RWPE2 (cell line): ENCODE measurements around the gene PDE4C.
"Not testable (repeated sequence)": the region's sequence is repeated elsewhere in the genome, so short reads cannot be mapped to it uniquely, and the experiment has no call there.

Experiments
- ATAC-seq: fragments of 200-7000 bp; cut with Tn5 transposase; 3 replicates; pipeline ENCODE4 v1.9.1; 2021; ENCODE audit warnings: low read depth
- DNase-seq: peaks from one replicate; pipeline ENCODE4 v3.0.0-alpha.2; 2020; ENCODE audit warnings: low spot score
- H3K27ac ChIP-seq: fragments of 450-650 bp; 2 replicates; pipeline ENCODE4 v1.5.1; 2017; ENCODE audit warnings: mild to moderate bottlenecking; ENCODE audit not compliant: poor library complexity, severe bottlenecking
- H3K27me3 ChIP-seq: fragments of 250-450 bp; sonication (Bioruptor Pico); 2 replicates; pipeline ENCODE4 v1.5.1; 2021; ENCODE audit warnings: mild to moderate bottlenecking, moderate library complexity; ENCODE audit not compliant: insufficient read depth, poor library complexity, severe bottlenecking
- H3K36me3 ChIP-seq: fragments of 250-450 bp; sonication (Bioruptor Pico); 2 replicates; pipeline ENCODE4 v1.5.1; 2020; ENCODE audit warnings: low read depth, mild to moderate bottlenecking, moderate library complexity
- H3K4me1 ChIP-seq: fragments of 250-450 bp; sonication (Bioruptor Pico); 2 replicates; pipeline ENCODE4 v1.5.1; 2021; ENCODE audit warnings: mild to moderate bottlenecking, moderate library complexity; ENCODE audit not compliant: insufficient read depth, poor library complexity, severe bottlenecking
- H3K4me3 ChIP-seq: fragments of 250-450 bp; sonication (Bioruptor Pico); 2 replicates; pipeline ENCODE4 v1.5.1; 2021; ENCODE audit warnings: mild to moderate bottlenecking, moderate library complexity; ENCODE audit not compliant: severe bottlenecking
- H3K9me3 ChIP-seq: fragments of 250-450 bp; sonication (Bioruptor Pico); 2 replicates; pipeline ENCODE4 v1.5.1; 2021; ENCODE audit warnings: mild to moderate bottlenecking, moderate library complexity; ENCODE audit not compliant: severe bottlenecking
- TF ChIP-seq, protein P1 (sequence below): fragments of 450-650 bp; IDR thresholded peaks from one replicate; pipeline ENCODE4 v1.5.1; 2017; ENCODE audit warnings: mild to moderate bottlenecking, moderate library complexity; ENCODE audit not compliant: poor library complexity, severe bottlenecking

PDE4C gene

DNA sequence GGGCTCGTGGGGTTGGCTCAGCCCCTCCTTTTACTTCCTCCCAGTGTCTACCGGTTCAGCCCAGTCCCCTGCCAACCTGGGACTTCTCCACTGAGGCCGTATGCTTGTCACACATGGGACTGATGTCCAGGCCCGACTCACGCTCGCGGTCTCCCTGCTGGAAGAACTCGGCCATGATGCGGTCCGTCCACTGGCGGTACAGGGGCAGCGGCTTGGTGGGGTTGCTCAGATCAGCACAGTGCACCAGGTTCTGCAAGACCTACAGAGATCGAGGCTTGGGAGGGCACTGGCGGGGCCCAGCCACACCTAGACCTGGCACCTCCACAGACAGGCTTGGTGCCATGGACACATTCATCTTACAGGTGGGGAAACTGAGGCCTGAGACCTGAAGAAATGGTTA is 14.6 kb downstream of the PDE4C start:
- no peaks in the 10 kb centered on the region for H3K9me3 ChIP-seq
- H3K4me3 ChIP-seq, result no peak overlapping the region
- ATAC-seq, result no peak
- DNase-seq, result no peak
- peaks cover 3% of the 10 kb centered on the region for H3K4me1 ChIP-seq
- no peaks in the 10 kb centered on the region for H3K36me3 ChIP-seq
- H3K27me3 ChIP-seq, result no peaks in the 10 kb centered on the region
- no peak overlapping the region for H3K27ac ChIP-seq
- TF ChIP-seq, protein P1, sequence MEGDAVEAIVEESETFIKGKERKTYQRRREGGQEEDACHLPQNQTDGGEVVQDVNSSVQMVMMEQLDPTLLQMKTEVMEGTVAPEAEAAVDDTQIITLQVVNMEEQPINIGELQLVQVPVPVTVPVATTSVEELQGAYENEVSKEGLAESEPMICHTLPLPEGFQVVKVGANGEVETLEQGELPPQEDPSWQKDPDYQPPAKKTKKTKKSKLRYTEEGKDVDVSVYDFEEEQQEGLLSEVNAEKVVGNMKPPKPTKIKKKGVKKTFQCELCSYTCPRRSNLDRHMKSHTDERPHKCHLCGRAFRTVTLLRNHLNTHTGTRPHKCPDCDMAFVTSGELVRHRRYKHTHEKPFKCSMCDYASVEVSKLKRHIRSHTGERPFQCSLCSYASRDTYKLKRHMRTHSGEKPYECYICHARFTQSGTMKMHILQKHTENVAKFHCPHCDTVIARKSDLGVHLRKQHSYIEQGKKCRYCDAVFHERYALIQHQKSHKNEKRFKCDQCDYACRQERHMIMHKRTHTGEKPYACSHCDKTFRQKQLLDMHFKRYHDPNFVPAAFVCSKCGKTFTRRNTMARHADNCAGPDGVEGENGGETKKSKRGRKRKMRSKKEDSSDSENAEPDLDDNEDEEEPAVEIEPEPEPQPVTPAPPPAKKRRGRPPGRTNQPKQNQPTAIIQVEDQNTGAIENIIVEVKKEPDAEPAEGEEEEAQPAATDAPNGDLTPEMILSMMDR, result no peak

DNA sequence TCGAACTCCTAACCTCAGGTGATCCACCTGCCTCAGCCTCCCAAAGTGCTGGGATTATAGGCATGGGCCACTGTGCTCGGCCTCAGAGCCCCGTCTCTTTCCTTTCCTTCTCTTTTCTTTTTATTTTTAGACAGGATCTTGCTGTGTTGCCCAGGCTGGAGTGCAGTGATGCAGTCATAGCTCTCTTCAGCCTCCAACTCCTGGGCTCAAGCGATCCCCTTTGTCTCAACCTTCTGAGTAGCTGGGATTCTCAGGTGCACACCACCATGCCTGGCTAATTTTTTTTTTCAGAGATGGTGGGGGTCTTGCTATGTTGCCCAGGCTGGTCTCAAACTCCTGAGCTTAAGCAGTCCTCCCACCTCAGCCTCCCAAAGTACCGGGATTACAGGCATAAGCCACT is 16.3 kb downstream of the PDE4C start:
- not testable (repeated sequence) for H3K4me1 ChIP-seq, ATAC-seq, H3K4me3 ChIP-seq, H3K9me3 ChIP-seq, H3K36me3 ChIP-seq, DNase-seq, H3K27ac ChIP-seq, H3K27me3 ChIP-seq

DNA sequence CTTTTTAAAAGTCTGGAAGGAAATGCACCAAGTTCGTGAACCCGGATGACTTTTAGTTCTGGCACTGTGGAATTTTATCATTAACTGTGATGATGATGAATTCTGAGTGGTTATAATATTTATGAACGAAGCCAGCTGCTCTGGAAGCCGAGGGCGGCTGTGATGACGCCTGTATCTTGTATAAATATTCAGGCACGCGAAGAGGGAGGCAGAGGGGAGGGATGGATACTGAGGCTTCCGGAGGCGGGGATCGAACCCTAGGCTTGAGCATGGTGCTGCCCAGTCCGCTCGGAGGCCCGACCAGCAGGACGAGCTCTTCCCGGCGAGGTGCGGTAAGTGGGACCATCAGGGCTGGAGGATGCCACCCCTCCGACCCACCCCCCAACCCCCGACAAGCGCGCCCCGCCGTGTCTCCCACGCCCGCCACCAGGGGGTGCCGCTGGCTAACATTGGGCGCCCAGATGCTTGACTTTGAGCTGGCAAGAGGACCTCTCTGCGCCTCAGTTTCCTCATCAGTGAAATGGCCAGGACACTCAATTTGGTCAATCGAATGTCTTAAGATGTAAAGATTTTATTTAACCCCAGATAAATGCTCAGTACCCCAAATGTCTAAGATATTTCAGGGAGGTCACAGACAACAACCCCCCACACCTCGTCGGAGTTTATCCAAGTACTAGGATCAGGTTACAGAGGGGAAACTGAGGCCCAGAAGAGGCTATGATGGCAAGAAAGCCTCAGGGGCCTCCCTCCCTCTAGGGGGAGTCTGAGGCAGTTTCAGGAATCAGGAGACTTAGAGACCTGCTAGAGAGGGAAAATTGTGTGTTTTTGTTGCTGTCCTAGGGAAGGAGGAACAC is 17.9 kb downstream of the PDE4C start:
- H3K36me3 ChIP-seq, result no peaks in the 10 kb centered on the region
- no peaks in the 10 kb centered on the region for H3K9me3 ChIP-seq
- no peaks in the 10 kb centered on the region for H3K4me1 ChIP-seq
- TF ChIP-seq, protein P1, result peak; percentile 82
- no peaks in the 10 kb centered on the region for H3K27me3 ChIP-seq
- no peak for DNase-seq
- no peak overlapping the region for H3K4me3 ChIP-seq
- ATAC-seq, result no peak
- H3K27ac ChIP-seq, result no peak overlapping the region

DNA sequence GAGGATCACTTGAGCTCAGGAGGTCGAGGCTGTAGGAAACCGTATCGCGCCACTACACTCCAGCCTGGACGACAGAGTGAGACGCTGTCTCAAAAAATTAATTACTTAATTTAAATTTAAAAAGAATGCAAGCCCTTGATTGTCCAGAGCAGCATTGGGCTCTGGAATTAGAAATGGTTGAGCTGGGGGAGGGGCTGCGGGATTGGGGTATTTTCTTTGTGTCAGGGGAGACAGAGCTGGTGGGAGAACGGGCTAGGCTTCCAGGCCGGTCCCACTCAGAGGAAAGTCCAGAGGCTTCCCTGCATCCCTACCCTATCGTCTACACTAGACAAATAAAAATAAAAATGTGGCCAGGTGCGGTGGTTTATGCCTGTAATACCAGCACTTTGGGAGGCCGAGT is 20.2 kb downstream of the PDE4C start:
- H3K9me3 ChIP-seq, result no peaks in the 10 kb centered on the region
- ATAC-seq, result no peak
- TF ChIP-seq, protein P1, result no peak
- H3K4me1 ChIP-seq, result no peaks in the 10 kb centered on the region
- peaks cover 3% of the 10 kb centered on the region; the same call in 1 of the 2 replicates for H3K36me3 ChIP-seq
- no peak overlapping the region for H3K27ac ChIP-seq
- H3K4me3 ChIP-seq, result no peak overlapping the region
- DNase-seq, result no peak
- H3K27me3 ChIP-seq, result no peaks in the 10 kb centered on the region

DNA sequence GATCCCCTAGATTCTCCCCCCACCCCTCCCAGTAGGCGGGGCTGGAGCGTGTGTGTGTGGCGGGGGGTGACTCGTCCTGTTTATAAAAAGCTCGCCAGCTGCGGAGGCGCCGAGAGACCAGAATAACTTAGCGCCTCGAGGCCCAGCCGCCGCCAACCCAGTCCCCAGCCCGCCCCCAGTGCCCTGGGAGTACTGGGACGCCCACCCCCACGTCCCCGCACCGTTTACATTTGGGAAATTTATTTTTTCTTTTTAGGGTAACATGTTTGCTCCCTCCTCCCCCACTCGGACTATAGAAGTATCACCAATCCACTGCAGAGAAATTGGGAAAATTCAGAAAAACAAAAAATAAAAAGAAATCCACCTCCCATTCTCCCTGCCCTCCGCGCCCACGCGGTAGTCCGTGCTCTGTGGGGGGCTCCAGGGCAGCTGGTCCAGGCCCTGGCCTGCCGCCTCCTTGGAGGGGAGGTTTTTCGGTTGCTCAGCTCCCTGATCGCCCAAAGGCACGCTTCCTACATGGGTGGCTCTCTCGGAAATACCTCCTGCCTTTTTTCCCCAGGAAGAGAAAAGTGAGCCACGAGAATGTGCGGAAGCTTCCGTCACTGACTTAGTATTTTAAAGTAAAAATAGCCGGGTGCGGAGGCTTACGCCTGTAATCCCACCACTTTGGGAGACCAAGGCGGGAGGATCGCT is 20.9 kb downstream of the PDE4C start:
- peak overlapping the region; percentile 52 for H3K4me3 ChIP-seq
- no peaks in the 10 kb centered on the region for H3K9me3 ChIP-seq
- peak overlapping the region; percentile 58 for H3K27ac ChIP-seq
- no peak for DNase-seq
- TF ChIP-seq, protein P1, result no peak
- ATAC-seq, result no peak
- H3K27me3 ChIP-seq, result no peaks in the 10 kb centered on the region
- peaks cover 3% of the 10 kb centered on the region; the same call in 1 of the 2 replicates for H3K36me3 ChIP-seq
- no peaks in the 10 kb centered on the region for H3K4me1 ChIP-seq
